HCT116 (cell line): ENCODE measurements around the gene FPR1. TPM values are rescaled to one million over a fixed set of nuclear protein-coding genes. Genes with fewer than 3 reads are reported as not detected.

Experiments used
- ATAC-seq: fragments of 200-7000 bp; cut with Tn5 transposase; 2 replicates; pipeline ENCODE4 v1.9.1; 2020; ENCODE audit warnings: mild to moderate bottlenecking, moderate library complexity
- BruUV-seq: library from RNA; stranded (reverse); fragments of 400-500 nt; replicated peaks from 2 replicates; lab custom pipeline; 2021; lab: Mats Ljungman, UMichigan
- CTCF ChIA-PET: fragments of 300-600 bp; sonication (Branson Sonifier 250); formaldehyde crosslinking; loops from one replicate; lab custom pipeline; 2021; ENCODE audit warnings: antibody characterized with exemption; lab: Charles Lee
- POLR2A ChIA-PET: fragments of 300-600, 350-600 bp; sonication (Branson Sonifier 250); formaldehyde crosslinking; loops from one replicate; lab custom pipeline; 2021; ENCODE audit warnings: antibody characterized with exemption; lab: Charles Lee
- RAD21 ChIA-PET, 2 experiments: fragments of 300-600 bp; sonication (Branson Sonifier 250); formaldehyde crosslinking; loops; one replicate each; lab custom pipeline; 2023; ENCODE audit warnings: low total read pairs in 2 of 2; ENCODE audit not compliant: uncharacterized antibody in 2 of 2, unreplicated experiment in 2 of 2, low non-redundant PET in 1 of 2; lab: Charles Lee
- DNase-seq: peaks from one replicate; pipeline ENCODE4 v3.0.0-alpha.2; 2010; ENCODE audit warnings: low read depth, low spot score
- H2AFZ ChIP-seq: fragments of 200-600 bp; shearing (Covaris generic), sonication (generic); 2 replicates; pipeline ENCODE4 v1.6.1; 2017; ENCODE audit warnings: low read depth, mixed run types, mixed read lengths, antibody characterized with exemption, low read length; ENCODE audit not compliant: poor library complexity, severe bottlenecking
- H3K27ac ChIP-seq: 2 replicates; pipeline ENCODE4 v1.5.1; 2012; ENCODE audit warnings: low read depth, low read length
- H3K27me3 ChIP-seq: fragments of 200-600 bp; sonication (generic); 2 replicates; pipeline ENCODE4 v1.6.1; 2016; ENCODE audit warnings: mixed run types, low read length, mixed read lengths; ENCODE audit not compliant: insufficient read depth
- H3K36me3 ChIP-seq, 2 experiments: fragments of 200-500 bp in 1 of 2; fragments of 200-600 bp in 1 of 2; sonication (Bioruptor generic) in 1 of 2; sonication (generic) in 1 of 2; 2 replicates each; pipeline versions ENCODE4 v1.5.1 to v1.6.1; 2014 to 2016; ENCODE audit warnings: low read length in 2 of 2, inconsistent platforms in 1 of 2, mixed read lengths in 1 of 2, mixed run types in 1 of 2; ENCODE audit not compliant: insufficient read depth in 2 of 2, control insufficient read depth in 1 of 2
- H3K4me1 ChIP-seq, 2 experiments: fragments of 200-600 bp in 1 of 2; sonication (generic) in 1 of 2; 2 replicates each; pipeline versions ENCODE4 v1.5.1 to v1.6.1; 2012 to 2017; ENCODE audit warnings: low read length in 2 of 2, inconsistent platforms in 1 of 2, mild to moderate bottlenecking in 1 of 2, mixed read lengths in 1 of 2, mixed run types in 1 of 2, moderate library complexity in 1 of 2; ENCODE audit not compliant: insufficient read depth in 2 of 2, control insufficient read depth in 1 of 2
- H3K4me2 ChIP-seq: fragments of 200-600 bp; sonication (generic); 2 replicates; pipeline ENCODE4 v1.6.1; 2017; ENCODE audit warnings: mixed run types, low read length, mixed read lengths
- H3K4me3 ChIP-seq, 2 experiments: fragments of 200-600 bp in 1 of 2; sonication (generic) in 1 of 2; replicated peaks in 1 of 2; 2 replicates each; pipeline ENCODE4 v1.5.1; 2011 to 2016; ENCODE audit warnings: low read length in 2 of 2, control low read depth in 1 of 2, low read depth in 1 of 2, mild to moderate bottlenecking in 1 of 2, mixed read lengths in 1 of 2, mixed run types in 1 of 2
- H3K79me2 ChIP-seq: fragments of 200-600 bp; sonication (generic); 2 replicates; pipeline ENCODE4 v1.6.1; 2017; ENCODE audit warnings: mild to moderate bottlenecking, mixed run types, low read length, moderate library complexity, mixed read lengths; ENCODE audit not compliant: insufficient read depth
- H3K9ac ChIP-seq: fragments of 200-600 bp; sonication (generic); 2 replicates; pipeline ENCODE4 v1.6.1; 2016; ENCODE audit warnings: low read length, mixed read lengths
- H3K9me2 ChIP-seq: fragments of 200-600 bp; sonication (generic), shearing (Covaris generic); 2 replicates; pipeline ENCODE4 v1.6.1; 2017; ENCODE audit warnings: mixed run types, mild to moderate bottlenecking, moderate library complexity; ENCODE audit not compliant: insufficient read depth
- H3K9me3 ChIP-seq, 2 experiments: fragments of 200-500 bp in 1 of 2; fragments of 200-600 bp in 1 of 2; sonication (Bioruptor generic) in 1 of 2; sonication (generic) in 1 of 2; 2 replicates each; pipeline ENCODE4 v1.6.1; 2014 to 2017; ENCODE audit warnings: low read length in 2 of 2, mixed read lengths in 2 of 2, inconsistent platforms in 1 of 2, low read depth in 1 of 2, mild to moderate bottlenecking in 1 of 2, mixed run types in 1 of 2, moderate library complexity in 1 of 2; ENCODE audit not compliant: control insufficient read depth in 1 of 2, insufficient read depth in 1 of 2
- H4K20me1 ChIP-seq: fragments of 200-600 bp; sonication (generic), shearing (Covaris generic); 2 replicates; pipeline ENCODE4 v1.6.1; 2017; ENCODE audit warnings: mixed run types, mild to moderate bottlenecking, moderate library complexity; ENCODE audit not compliant: insufficient read depth
- CBX3 ChIP-seq: IDR thresholded peaks from 2 replicates; pipeline ENCODE4 v1.6.1; 2012; ENCODE audit warnings: low read depth
- CTCF ChIP-seq, 3 experiments: fragments of 200-600 bp in 1 of 3; sonication (generic) in 1 of 3; IDR thresholded peaks in 2 of 3; conservative IDR thresholded peaks in 1 of 3; 2 replicates each; pipeline ENCODE4 v1.5.1; 2012 to 2017; ENCODE audit warnings: low read depth in 2 of 3, low read length in 2 of 3, antibody characterized with exemption in 1 of 3, borderline replicate concordance in 1 of 3, control low read depth in 1 of 3, mild to moderate bottlenecking in 1 of 3, mixed read lengths in 1 of 3, mixed run types in 1 of 3, moderate library complexity in 1 of 3; ENCODE audit not compliant: insufficient read depth in 1 of 3
- EGR1 ChIP-seq: IDR thresholded peaks from 2 replicates; pipeline ENCODE4 v1.6.1; 2012; ENCODE audit warnings: low read depth
- ELF1 ChIP-seq: IDR thresholded peaks from 2 replicates; pipeline ENCODE4 v1.6.1; 2012; ENCODE audit warnings: low read depth, borderline replicate concordance
- EZH2phosphoT487 ChIP-seq: fragments of 200-600 bp; IDR thresholded peaks from 2 replicates; pipeline ENCODE4 v1.6.1; 2018; ENCODE audit warnings: antibody characterized with exemption, borderline replicate concordance
- FOSL1 ChIP-seq: IDR thresholded peaks from 2 replicates; pipeline ENCODE4 v1.6.1; 2012; ENCODE audit warnings: low read depth
- JUND ChIP-seq: IDR thresholded peaks from 2 replicates; pipeline ENCODE4 v1.6.1; 2012
- MAX ChIP-seq: IDR thresholded peaks from 2 replicates; pipeline ENCODE4 v1.6.1; 2012
- POLR2AphosphoS5 ChIP-seq: IDR thresholded peaks from 2 replicates; pipeline ENCODE4 v1.6.1; 2011; ENCODE audit warnings: mild to moderate bottlenecking, low read depth, low read length, moderate library complexity
- RAD21 ChIP-seq: IDR thresholded peaks from 2 replicates; pipeline ENCODE4 v1.6.1; 2012; ENCODE audit warnings: low read depth, mild to moderate bottlenecking
- SIN3A ChIP-seq: IDR thresholded peaks from 2 replicates; pipeline ENCODE4 v1.6.1; 2012; ENCODE audit warnings: low read depth
- SP1 ChIP-seq: IDR thresholded peaks from 2 replicates; pipeline ENCODE4 v1.6.1; 2012; ENCODE audit warnings: low read depth
- SRF ChIP-seq: IDR thresholded peaks from 2 replicates; pipeline ENCODE4 v1.6.1; 2012; ENCODE audit warnings: low read depth
- TCF7L2 ChIP-seq: IDR thresholded peaks from 2 replicates; pipeline ENCODE4 v1.7.0; 2011; ENCODE audit warnings: borderline replicate concordance, inconsistent platforms; ENCODE audit not compliant: insufficient read depth, insufficient read length; ENCODE audit errors: extremely low read depth
- ZFX ChIP-seq: fragments of 450-650 bp; IDR thresholded peaks from 2 replicates; pipeline ENCODE4 v1.6.1; 2017
- ZNF274 ChIP-seq: fragments of 200-500 bp; sonication (Bioruptor generic); IDR thresholded peaks from 2 replicates; pipeline ENCODE4 v1.6.1; 2014; ENCODE audit warnings: mild to moderate bottlenecking, low read depth, low read length, inconsistent platforms
- intact Hi-C: fragments of 100-400 bp; cut with micrococcal nuclease; formaldehyde crosslinking; loops from 2 replicates; pipeline ENCODE4 v1.10.0; 2022
- total RNA-seq: library from RNA; stranded (reverse); gene quantifications from one replicate; pipeline ENCODE4 v1.2.1, GENCODE V29; 2021; ENCODE audit not compliant: unreplicated experiment
- TF ChIP-seq, protein P1 (sequence below): IDR thresholded peaks from 2 replicates; pipeline ENCODE4 v1.6.1; 2012; ENCODE audit warnings: low read depth

Gene FPR1
- total RNA-seq, 1 experiment from 2014 or later, result not detected

GRCh38 chr19:51793994-51794393 lies 42.3 kb upstream of the FPR1 start:
- RAD21 ChIA-PET, result no interaction called here

More at GRCh38 chr19:51793994-51794393, 42.3 kb upstream of the FPR1 start:
- ChIA-PET POLR2A (interaction anchor here (0.5 kb wide), 1 partner anchor 105 kb away, joined by 7 read pairs; no protein-coding TSS in a partner anchor), CTCF (no interaction called here)
- intact Hi-C loops, result no loop called here
- no peak overlapping the region for H3K4me2 ChIP-seq
- no TSS peak for BruUV-seq
- H3K36me3 ChIP-seq, result no peaks in the 10 kb centered on the region
- H3K9me3 ChIP-seq, result no peaks in the 10 kb centered on the region
- DNase-seq (no peak), ATAC-seq (no peak)
- no peaks in the 10 kb centered on the region for H3K79me2 ChIP-seq
- TF ChIP-seq SRF, result no peak
- TF ChIP-seq EGR1, result no peak
- TF ChIP-seq, protein P1, sequence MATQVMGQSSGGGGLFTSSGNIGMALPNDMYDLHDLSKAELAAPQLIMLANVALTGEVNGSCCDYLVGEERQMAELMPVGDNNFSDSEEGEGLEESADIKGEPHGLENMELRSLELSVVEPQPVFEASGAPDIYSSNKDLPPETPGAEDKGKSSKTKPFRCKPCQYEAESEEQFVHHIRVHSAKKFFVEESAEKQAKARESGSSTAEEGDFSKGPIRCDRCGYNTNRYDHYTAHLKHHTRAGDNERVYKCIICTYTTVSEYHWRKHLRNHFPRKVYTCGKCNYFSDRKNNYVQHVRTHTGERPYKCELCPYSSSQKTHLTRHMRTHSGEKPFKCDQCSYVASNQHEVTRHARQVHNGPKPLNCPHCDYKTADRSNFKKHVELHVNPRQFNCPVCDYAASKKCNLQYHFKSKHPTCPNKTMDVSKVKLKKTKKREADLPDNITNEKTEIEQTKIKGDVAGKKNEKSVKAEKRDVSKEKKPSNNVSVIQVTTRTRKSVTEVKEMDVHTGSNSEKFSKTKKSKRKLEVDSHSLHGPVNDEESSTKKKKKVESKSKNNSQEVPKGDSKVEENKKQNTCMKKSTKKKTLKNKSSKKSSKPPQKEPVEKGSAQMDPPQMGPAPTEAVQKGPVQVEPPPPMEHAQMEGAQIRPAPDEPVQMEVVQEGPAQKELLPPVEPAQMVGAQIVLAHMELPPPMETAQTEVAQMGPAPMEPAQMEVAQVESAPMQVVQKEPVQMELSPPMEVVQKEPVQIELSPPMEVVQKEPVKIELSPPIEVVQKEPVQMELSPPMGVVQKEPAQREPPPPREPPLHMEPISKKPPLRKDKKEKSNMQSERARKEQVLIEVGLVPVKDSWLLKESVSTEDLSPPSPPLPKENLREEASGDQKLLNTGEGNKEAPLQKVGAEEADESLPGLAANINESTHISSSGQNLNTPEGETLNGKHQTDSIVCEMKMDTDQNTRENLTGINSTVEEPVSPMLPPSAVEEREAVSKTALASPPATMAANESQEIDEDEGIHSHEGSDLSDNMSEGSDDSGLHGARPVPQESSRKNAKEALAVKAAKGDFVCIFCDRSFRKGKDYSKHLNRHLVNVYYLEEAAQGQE, result no peak
- TF ChIP-seq JUND, result no peak
- no peak for TF ChIP-seq CTCF (IDR thresholded peaks at IDR 0.05 in 2 of 3, conservative IDR thresholded peaks at IDR 0.05 in 1 of 3; ENCODE audit: borderline replicate concordance in 1 of 3, insufficient read depth in 1 of 3, low read depth in 2 of 3, low read length in 2 of 3)
- no peak for TF ChIP-seq ZFX
- no peak for TF ChIP-seq ZNF274
- no peak for TF ChIP-seq POLR2AphosphoS5
- no peak for TF ChIP-seq ELF1
- TF ChIP-seq FOSL1, result no peak
- TF ChIP-seq TCF7L2, result no peak
- no peak for TF ChIP-seq SIN3A
- TF ChIP-seq SP1, result no peak
- no peak for TF ChIP-seq EZH2phosphoT487
- TF ChIP-seq RAD21, result no peak
- no peak for TF ChIP-seq MAX
- TF ChIP-seq CBX3, result no peak
- H3K9ac ChIP-seq, result no peak overlapping the region
- no peaks in the 10 kb centered on the region for H4K20me1 ChIP-seq
- H3K4me3 ChIP-seq, result no peak overlapping the region
- H2AFZ ChIP-seq, result no peak overlapping the region
- H3K27me3 ChIP-seq, result no peaks in the 10 kb centered on the region
- H3K27ac ChIP-seq, result no peak overlapping the region
- peaks cover 0 to under 1% of the 10 kb centered on the region in 2 experiments; a peak in 1 of 4 replicates for H3K4me1 ChIP-seq
- H3K9me2 ChIP-seq, result no peaks in the 10 kb centered on the region
